GM18907 (cell line): Measurements from ENCODE around the gene SORCS1.

Experiments used
- ATAC-seq: cut with Tn5 transposase; IDR thresholded peaks from one replicate; pipeline ENCODE4 v1.9.1; 2021; ENCODE audit warnings: mild to moderate bottlenecking, moderate library complexity; ENCODE audit not compliant: unreplicated experiment

The SORCS1 gene

GRCh38 chr10:106999118-106999707 lies 165.3 kb downstream of the SORCS1 start:
- no peak for ATAC-seq

GRCh38 chr10:106997721-106998120 lies 166.8 kb downstream of the SORCS1 start:
- no peak for ATAC-seq

- no peak for ATAC-seq
Observed at GRCh38 chr10:106996510-106996909, 168.0 kb downstream of the SORCS1 start.

GRCh38 chr10:106992055-106992454 lies 172.5 kb downstream of the SORCS1 start:
- no peak for ATAC-seq

GRCh38 chr10:106991091-106991490 lies 173.4 kb downstream of the SORCS1 start:
- ATAC-seq = no peak

GRCh38 chr10:106987362-106987761 lies 177.1 kb downstream of the SORCS1 start:
- no peak for ATAC-seq

GRCh38 chr10:106982268-106982667 lies 182.2 kb downstream of the SORCS1 start:
- ATAC-seq = no peak

GRCh38 chr10:106981452-106982075 lies 182.9 kb downstream of the SORCS1 start:
- ATAC-seq = no peak

- peak; percentile 92 for ATAC-seq
Observed at GRCh38 chr10:106980495-106981451, 183.7 kb downstream of the SORCS1 start.

GRCh38 chr10:106978756-106979155 lies 185.8 kb downstream of the SORCS1 start:
- no peak for ATAC-seq

- no peak for ATAC-seq
Observed at GRCh38 chr10:106973716-106974115, 190.8 kb downstream of the SORCS1 start.

- ATAC-seq = no peak
Observed at GRCh38 chr10:106973288-106973687, 191.2 kb downstream of the SORCS1 start.

- ATAC-seq = no peak
Observed at GRCh38 chr10:106972381-106972780, 192.1 kb downstream of the SORCS1 start.

- ATAC-seq = no peak
Observed at GRCh38 chr10:106971411-106971831, 193.1 kb downstream of the SORCS1 start.

- no peak for ATAC-seq
Observed at GRCh38 chr10:106967452-106967851, 197.1 kb downstream of the SORCS1 start.

GRCh38 chr10:106960812-106961211 lies 203.7 kb downstream of the SORCS1 start:
- no peak for ATAC-seq

GRCh38 chr10:106959521-106959920 lies 205.0 kb downstream of the SORCS1 start:
- ATAC-seq = no peak

- ATAC-seq = no peak
Observed at GRCh38 chr10:106958589-106959361, 205.7 kb downstream of the SORCS1 start.

- ATAC-seq = peak; percentile 85
Observed at GRCh38 chr10:106957823-106958588, 206.5 kb downstream of the SORCS1 start.
